Activated CD4-positive, alpha-beta T cell treated with anti-CD3 and anti-CD28 coated beads, Interleukin-2, amount 10 ng/mL, durations not matched to agents 24 days and 14 days (primary cell): Measurements from ENCODE around the gene SIGLEC14. TPM values are rescaled to one million over a fixed set of nuclear protein-coding genes. Genes with fewer than 3 reads are reported as not detected.
"Not testable (repeated sequence)": the region's sequence is repeated elsewhere in the genome, so short reads cannot be mapped to it uniquely, and the experiment has no call there.

Experiments
- DNase-seq: peaks from one replicate; pipeline ENCODE4 v3.0.0; 2022
- H3K27ac Mint-ChIP-seq: one replicate; pipeline ENCODE4 v1.8.0; 2022; ENCODE audit warnings: mild to moderate bottlenecking, mixed read lengths
- H3K27me3 Mint-ChIP-seq: one replicate; pipeline ENCODE4 v1.8.0; 2022; ENCODE audit warnings: mixed read lengths
- H3K36me3 Mint-ChIP-seq: one replicate; pipeline ENCODE4 v1.8.0; 2022; ENCODE audit warnings: low read depth, mild to moderate bottlenecking, mixed read lengths
- H3K4me1 Mint-ChIP-seq: one replicate; pipeline ENCODE4 v1.8.0; 2021; ENCODE audit warnings: mixed read lengths
- H3K4me3 Mint-ChIP-seq: one replicate; pipeline ENCODE4 v1.8.0; 2022; ENCODE audit warnings: mild to moderate bottlenecking, moderate library complexity, mixed read lengths
- H3K9me3 Mint-ChIP-seq: one replicate; pipeline ENCODE4 v1.8.0; 2021; ENCODE audit warnings: mixed read lengths
- intact Hi-C: fragments of 100-400 bp; cut with micrococcal nuclease; formaldehyde crosslinking; loops from one replicate; pipeline ENCODE4 v1.15.1; 2023
- total RNA-seq: library from RNA; stranded (reverse); gene quantifications from 2 replicates; pipeline ENCODE4 v1.2.3, GENCODE V29; 2022

SIGLEC14 gene
- not detected in 2 replicates for total RNA-seq

- H3K4me3 Mint-ChIP-seq, H3K27ac Mint-ChIP-seq, H3K9me3 Mint-ChIP-seq, DNase-seq, intact Hi-C loops, H3K4me1 Mint-ChIP-seq, H3K36me3 Mint-ChIP-seq: not testable (repeated sequence)
- peaks cover 13% of the 10 kb centered on the region for H3K27me3 Mint-ChIP-seq
Observed at GRCh38 chr19:51646730-51647129, at the start of gene SIGLEC14. TSS of gene SIGLEC14 (minus strand) at chr19:51646825. CDS start at chr19:51646759, 66 bp downstream.

- H3K4me1 Mint-ChIP-seq, result peaks cover 8% of the 10 kb centered on the region
- H3K27me3 Mint-ChIP-seq, result no peaks in the 10 kb centered on the region
- no peak overlapping the region for H3K27ac Mint-ChIP-seq
- intact Hi-C loops, result no loop called here
- peaks cover 6% of the 10 kb centered on the region for H3K36me3 Mint-ChIP-seq
- no peak for DNase-seq
- no peaks in the 10 kb centered on the region for H3K9me3 Mint-ChIP-seq
- no peak overlapping the region for H3K4me3 Mint-ChIP-seq
Observed at GRCh38 chr19:51695702-51696315, 49.2 kb upstream of the SIGLEC14 start.

GRCh38 chr19:51695088-51695487 lies 48.5 kb upstream of the SIGLEC14 start:
- H3K27me3 Mint-ChIP-seq, result no peaks in the 10 kb centered on the region
- peaks cover 6% of the 10 kb centered on the region for H3K36me3 Mint-ChIP-seq
- H3K4me1 Mint-ChIP-seq, result peaks cover 9% of the 10 kb centered on the region
- H3K27ac Mint-ChIP-seq, result no peak overlapping the region
- no peaks in the 10 kb centered on the region for H3K9me3 Mint-ChIP-seq
- DNase-seq, result no peak
- intact Hi-C loops, result no loop called here
- H3K4me3 Mint-ChIP-seq, result no peak overlapping the region

- Mint-ChIP-seq H3K4me1 (peaks cover 9% of the 10 kb centered on the region), H3K27me3 (no peaks in the 10 kb centered on the region), H3K27ac (no peak overlapping the region), H3K9me3 (no peaks in the 10 kb centered on the region), H3K36me3 (peaks cover 6% of the 10 kb centered on the region), H3K4me3 (no peak overlapping the region)
- intact Hi-C loops, result no loop called here
- DNase-seq, result no peak
Observed at GRCh38 chr19:51694318-51695085, 47.9 kb upstream of the SIGLEC14 start.

- Mint-ChIP-seq H3K27ac (no peak overlapping the region), H3K4me1 (peaks cover 9% of the 10 kb centered on the region), H3K36me3 (peaks cover 6% of the 10 kb centered on the region), H3K4me3 (no peak overlapping the region), H3K9me3 (no peaks in the 10 kb centered on the region), H3K27me3 (no peaks in the 10 kb centered on the region)
- intact Hi-C loops, result no loop called here
- no peak for DNase-seq
Observed at GRCh38 chr19:51693819-51694218, 47.2 kb upstream of the SIGLEC14 start.

GRCh38 chr19:51693260-51693659 lies 46.6 kb upstream of the SIGLEC14 start, which contains the start of gene SPACA6:
TSS of gene SPACA6 (plus strand) at chr19:51693330. CDS start at chr19:51693527, 197 bp downstream.
- no peak for DNase-seq
- Mint-ChIP-seq H3K9me3 (no peaks in the 10 kb centered on the region), H3K4me3 (peak within 1 kb of the TSS; percentile 2), H3K4me1 (peaks cover 14% of the 10 kb centered on the region), H3K36me3 (peaks cover 8% of the 10 kb centered on the region), H3K27me3 (peaks cover 6% of the 10 kb centered on the region), H3K27ac (no peak within 1 kb of the TSS)
- intact Hi-C loops, result no loop called here

GRCh38 chr19:51692468-51692867 lies 45.8 kb upstream of the SIGLEC14 start:
- no peak overlapping the region for H3K27ac Mint-ChIP-seq
- no peak overlapping the region for H3K4me3 Mint-ChIP-seq
- intact Hi-C loops, result no loop called here
- H3K36me3 Mint-ChIP-seq, result peaks cover 6% of the 10 kb centered on the region
- no peaks in the 10 kb centered on the region for H3K9me3 Mint-ChIP-seq
- DNase-seq, result no peak
- H3K4me1 Mint-ChIP-seq, result peaks cover 14% of the 10 kb centered on the region
- H3K27me3 Mint-ChIP-seq, result peaks cover 13% of the 10 kb centered on the region

GRCh38 chr19:51691584-51692428 lies 45.2 kb upstream of the SIGLEC14 start:
- no peak for DNase-seq
- Mint-ChIP-seq H3K27ac (peak overlapping the region; percentile 62), H3K9me3 (no peaks in the 10 kb centered on the region), H3K27me3 (peaks cover 14% of the 10 kb centered on the region), H3K4me3 (peak overlapping the region; percentile 68), H3K36me3 (peaks cover 6% of the 10 kb centered on the region), H3K4me1 (peaks cover 14% of the 10 kb centered on the region)
- intact Hi-C loops, result no loop called here

- Mint-ChIP-seq H3K4me3 (peak overlapping the region; percentile 68), H3K9me3 (no peaks in the 10 kb centered on the region), H3K36me3 (peaks cover 6% of the 10 kb centered on the region), H3K4me1 (peaks cover 14% of the 10 kb centered on the region), H3K27me3 (peaks cover 15% of the 10 kb centered on the region), H3K27ac (peak overlapping the region; percentile 62)
- peak; percentile 47 for DNase-seq
- intact Hi-C loops, result no loop called here
Observed at GRCh38 chr19:51691074-51691583, 44.5 kb upstream of the SIGLEC14 start.

- Mint-ChIP-seq H3K4me1 (peaks cover 14% of the 10 kb centered on the region), H3K27ac (peak overlapping the region; percentile 89), H3K36me3 (peaks cover 6% of the 10 kb centered on the region), H3K9me3 (no peaks in the 10 kb centered on the region), H3K4me3 (peak overlapping the region; percentile 91), H3K27me3 (peaks cover 15% of the 10 kb centered on the region)
- intact Hi-C loops, result no loop called here
- DNase-seq, result peak; percentile 92
Observed at GRCh38 chr19:51690454-51691073, 43.9 kb upstream of the SIGLEC14 start.

GRCh38 chr19:51689751-51690453 lies 43.3 kb upstream of the SIGLEC14 start:
- H3K4me1 Mint-ChIP-seq, result peaks cover 14% of the 10 kb centered on the region
- peak overlapping the region; percentile 91 for H3K4me3 Mint-ChIP-seq
- intact Hi-C loops, result no loop called here
- H3K9me3 Mint-ChIP-seq, result peaks cover 2% of the 10 kb centered on the region
- H3K27ac Mint-ChIP-seq, result peak overlapping the region; percentile 89
- H3K27me3 Mint-ChIP-seq, result peaks cover 15% of the 10 kb centered on the region
- peaks cover 6% of the 10 kb centered on the region for H3K36me3 Mint-ChIP-seq
- DNase-seq, result peak; percentile 61

- intact Hi-C loops, result no loop called here
Observed at GRCh38 chr19:51688671-51689571, 42.3 kb upstream of the SIGLEC14 start.

More at GRCh38 chr19:51688671-51689571, 42.3 kb upstream of the SIGLEC14 start:
- peak overlapping the region; percentile 91 for H3K4me3 Mint-ChIP-seq
- H3K4me1 Mint-ChIP-seq, result peaks cover 14% of the 10 kb centered on the region
- H3K27me3 Mint-ChIP-seq, result peaks cover 15% of the 10 kb centered on the region
- H3K27ac Mint-ChIP-seq, result peak overlapping the region; percentile 72
- peak; percentile 69 for DNase-seq
- peaks cover 8% of the 10 kb centered on the region for H3K9me3 Mint-ChIP-seq
- peaks cover 6% of the 10 kb centered on the region for H3K36me3 Mint-ChIP-seq
